NT2/D1 (cell line): ENCODE data around the gene IGF2R.

Source experiments
- DNase-seq: peaks from one replicate; pipeline ENCODE4 v3.0.0-alpha.2; 2011; ENCODE audit warnings: low read depth, low spot score
- H3K27me3 ChIP-seq: 2 replicates; pipeline ENCODE4 v1.6.0; 2011; ENCODE audit warnings: mild to moderate bottlenecking; ENCODE audit not compliant: insufficient read length, insufficient read depth
- H3K36me3 ChIP-seq: 2 replicates; pipeline ENCODE4 v1.6.1; 2011; ENCODE audit warnings: mild to moderate bottlenecking, low read length, mixed read lengths; ENCODE audit not compliant: insufficient read depth, insufficient read length
- H3K4me1 ChIP-seq: 2 replicates; pipeline ENCODE4 v1.5.1; 2011; ENCODE audit not compliant: insufficient read depth, insufficient read length
- H3K4me3 ChIP-seq: 2 replicates; pipeline ENCODE4 v1.5.1; 2011; ENCODE audit warnings: low read depth; ENCODE audit not compliant: insufficient read length
- H3K9ac ChIP-seq: 2 replicates; pipeline ENCODE4 v1.6.0; 2011; ENCODE audit warnings: low read depth; ENCODE audit not compliant: insufficient read length
- H3K9me3 ChIP-seq: 2 replicates; pipeline ENCODE4 v1.5.1; 2011; ENCODE audit warnings: mild to moderate bottlenecking, low read length; ENCODE audit not compliant: insufficient read depth
- SUZ12 ChIP-seq: IDR thresholded peaks from 2 replicates; pipeline ENCODE4 v1.6.1; 2011; ENCODE audit not compliant: insufficient read length, insufficient read depth; ENCODE audit errors: extremely low read depth
- YY1 ChIP-seq: IDR thresholded peaks from 2 replicates; pipeline ENCODE4 v1.6.1; 2011; ENCODE audit not compliant: insufficient read length, insufficient read depth
- ZNF274 ChIP-seq: IDR thresholded peaks from 2 replicates; pipeline ENCODE4 v1.6.1; 2011; ENCODE audit warnings: mild to moderate bottlenecking, low read depth, low read length

The IGF2R gene

DNA sequence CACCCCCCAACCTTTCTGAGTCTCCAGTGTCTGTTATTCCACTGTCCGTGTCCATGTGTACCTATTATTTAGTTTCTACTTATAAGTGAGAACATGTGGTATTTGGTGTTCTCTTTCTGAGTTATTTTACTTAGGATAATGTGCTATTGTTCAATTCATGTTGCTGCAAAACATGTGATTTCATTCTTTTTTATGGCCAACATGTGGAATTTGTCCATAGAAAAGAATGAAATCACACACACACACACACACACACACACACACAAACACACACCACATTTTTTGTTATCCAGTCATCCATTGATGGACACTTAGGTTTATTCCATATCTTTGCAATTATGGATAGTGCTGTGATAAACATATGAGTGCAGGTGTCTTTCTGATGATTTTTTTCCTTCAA is 23.5 kb downstream of the IGF2R start:
- Histone ChIP-seq H3K4me1 (peaks cover 12% of the 10 kb centered on the region), H3K27me3 (no peaks in the 10 kb centered on the region), H3K9ac (no peak overlapping the region), H3K9me3 (peaks cover 7% of the 10 kb centered on the region; the same call in 1 of the 2 replicates), H3K4me3 (no peak overlapping the region), H3K36me3 (peaks cover 14% of the 10 kb centered on the region)
- TF ChIP-seq YY1 (no peak), ZNF274 (no peak), SUZ12 (no peak)
- DNase-seq, result no peak

DNA sequence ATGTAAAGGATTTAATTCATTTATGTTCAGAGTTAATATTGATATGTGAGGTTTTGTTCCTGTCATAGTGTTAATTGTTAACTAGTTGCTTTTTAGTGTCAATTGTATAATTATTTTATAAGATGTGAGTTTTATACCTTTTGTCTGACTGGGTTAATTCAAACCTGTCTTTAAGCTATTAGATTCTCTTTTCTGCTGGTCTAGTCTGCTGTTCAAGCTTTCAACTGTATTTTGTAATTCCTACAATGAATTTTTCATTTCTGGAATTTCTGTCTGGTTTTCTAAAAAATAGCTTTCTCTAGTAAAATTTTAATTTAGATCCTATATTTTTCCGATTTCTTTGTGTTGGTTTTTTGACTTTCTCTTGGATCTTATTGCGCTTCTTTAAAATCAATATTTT is 26.5 kb downstream of the IGF2R start:
- Histone ChIP-seq H3K9ac (no peak overlapping the region), H3K27me3 (no peaks in the 10 kb centered on the region), H3K36me3 (peaks cover 25% of the 10 kb centered on the region), H3K9me3 (no peaks in the 10 kb centered on the region), H3K4me3 (no peak overlapping the region), H3K4me1 (peaks cover 12% of the 10 kb centered on the region)
- TF ChIP-seq ZNF274 (no peak), SUZ12 (no peak), YY1 (no peak)
- no peak for DNase-seq

DNA sequence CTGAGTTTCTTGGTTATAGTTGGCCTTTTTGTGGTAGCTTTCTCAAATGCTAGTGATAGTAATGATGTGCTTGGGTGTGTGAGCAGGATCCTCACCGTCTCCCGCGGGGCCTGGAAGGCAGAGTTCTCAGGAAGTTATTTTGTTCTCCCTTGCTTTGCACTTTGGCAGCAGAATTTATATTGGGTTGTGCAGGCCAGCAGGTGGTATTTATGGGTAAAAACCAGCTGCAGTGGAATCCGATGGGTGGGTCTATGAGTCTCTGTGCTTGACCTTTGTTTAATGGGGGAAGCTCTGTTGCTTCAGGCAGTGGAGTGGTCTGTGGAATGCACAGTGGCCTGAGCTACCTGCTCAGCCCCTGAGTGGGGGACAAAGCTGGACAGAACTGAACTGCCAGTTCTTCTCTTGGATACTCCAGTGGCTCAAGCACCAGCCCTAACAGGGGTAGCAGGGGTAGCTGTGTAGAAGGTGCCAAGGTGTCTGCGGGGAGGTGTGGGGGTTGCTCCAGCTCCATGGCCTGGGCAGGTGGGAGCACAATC is 27.3 kb downstream of the IGF2R start:
- Histone ChIP-seq H3K4me3 (no peak overlapping the region), H3K4me1 (peaks cover 12% of the 10 kb centered on the region), H3K36me3 (peaks cover 25% of the 10 kb centered on the region), H3K9me3 (no peaks in the 10 kb centered on the region), H3K27me3 (no peaks in the 10 kb centered on the region), H3K9ac (no peak overlapping the region)
- no peak for DNase-seq
- TF ChIP-seq ZNF274, result no peak
- TF ChIP-seq YY1, result no peak
- TF ChIP-seq SUZ12, result no peak

DNA sequence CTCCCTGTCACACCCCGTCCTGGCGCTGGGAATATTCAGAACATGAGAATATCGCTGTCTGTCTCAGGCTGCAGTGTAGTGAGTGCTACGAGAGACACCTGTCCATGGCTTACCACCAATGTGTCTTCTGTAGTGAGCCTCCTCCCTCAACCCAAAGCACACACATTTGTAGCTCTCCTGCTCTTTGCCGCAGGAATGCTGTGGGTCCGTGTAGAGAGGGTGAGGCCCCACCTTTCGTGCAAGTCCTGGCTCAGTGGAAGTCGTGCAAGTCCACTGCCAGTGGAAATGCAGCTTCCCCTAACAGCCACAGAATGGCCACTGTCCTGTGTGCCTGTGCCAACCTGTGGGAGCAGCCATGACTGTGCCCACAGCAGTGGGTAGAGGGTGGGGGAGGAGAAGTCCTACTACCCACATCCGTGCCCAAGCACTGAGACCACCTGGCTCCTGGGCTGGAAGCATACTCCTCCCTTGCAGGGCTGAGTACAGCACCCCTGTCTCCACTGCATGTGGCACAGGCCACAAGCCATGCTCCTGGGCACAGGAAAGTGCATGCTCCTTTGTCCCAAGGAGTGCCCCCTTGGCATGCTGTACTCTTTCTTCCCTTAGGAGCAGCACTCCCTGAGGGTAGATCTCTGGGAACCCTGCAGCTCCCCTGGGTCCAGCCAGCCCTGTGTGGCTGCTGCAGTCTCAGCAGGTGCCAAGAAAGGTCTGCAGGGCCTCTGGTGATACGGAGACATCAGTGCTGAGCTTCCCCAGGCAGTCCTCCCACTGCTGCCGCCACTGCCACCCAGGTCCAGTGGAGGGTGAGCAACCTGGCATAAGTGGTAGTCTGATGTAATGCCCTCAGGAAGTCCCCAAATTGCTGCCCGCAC is 28.0 kb downstream of the IGF2R start:
- H3K36me3 ChIP-seq, result peaks cover 20% of the 10 kb centered on the region

DNA sequence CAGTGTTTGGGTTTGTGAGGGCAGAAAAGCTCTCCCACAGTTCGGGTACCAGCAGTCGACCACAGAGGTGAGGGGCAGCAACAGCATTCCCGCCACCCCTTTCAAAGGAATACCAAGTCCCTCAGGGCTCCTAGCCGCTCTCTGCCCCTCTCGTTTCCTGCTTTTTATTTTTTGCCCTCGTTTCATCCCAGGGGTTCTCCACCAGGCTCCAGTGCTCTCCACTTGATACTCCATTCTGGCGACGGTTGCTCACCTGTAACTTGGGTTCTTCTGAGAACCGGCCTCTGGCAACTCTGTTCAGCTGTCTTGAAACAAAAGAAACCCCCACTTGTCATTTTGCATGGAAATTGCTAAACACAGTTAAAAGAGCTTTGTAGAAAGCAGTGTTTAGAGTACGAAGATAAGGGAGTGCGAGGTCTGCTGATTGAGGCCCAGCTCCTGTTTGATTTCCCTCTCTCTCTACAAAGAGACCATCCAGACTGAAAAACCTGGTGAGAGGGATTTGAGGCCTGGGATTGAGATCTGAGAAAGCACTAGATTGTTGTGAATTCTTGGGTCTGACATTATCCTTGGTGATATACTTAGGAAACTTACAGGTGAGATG is 28.7 kb downstream of the IGF2R start:
- no peak overlapping the region for H3K9ac ChIP-seq
- no peak for DNase-seq
- no peak for TF ChIP-seq YY1
- no peak for TF ChIP-seq ZNF274
- no peak for TF ChIP-seq SUZ12

More for the DNA sequence above, 28.0 kb downstream of the IGF2R start:
- Histone ChIP-seq H3K4me1 (peaks cover 12% of the 10 kb centered on the region), H3K27me3 (no peaks in the 10 kb centered on the region), H3K9ac (no peak overlapping the region), H3K9me3 (no peaks in the 10 kb centered on the region), H3K4me3 (no peak overlapping the region)
- TF ChIP-seq SUZ12 (no peak), YY1 (no peak), ZNF274 (no peak)
- no peak for DNase-seq

DNA sequence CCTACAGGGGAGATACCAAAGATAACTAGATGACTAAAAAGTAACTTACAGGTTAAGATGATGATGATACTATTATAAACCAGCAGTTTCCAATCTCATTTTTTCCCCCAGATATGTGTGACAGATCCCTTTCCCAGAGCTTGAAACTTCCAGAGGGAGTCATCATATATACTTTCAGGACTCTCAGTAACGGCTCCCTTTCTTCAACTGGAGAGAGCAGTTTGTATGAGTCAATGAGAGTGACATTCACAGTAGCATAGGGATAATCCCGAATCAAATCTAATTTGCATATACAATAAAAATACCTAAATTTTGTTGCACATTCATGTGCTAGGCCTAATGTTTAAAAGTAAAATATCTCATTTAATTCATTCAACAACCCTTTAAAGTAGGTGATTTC is 29.7 kb downstream of the IGF2R start:
- H3K9me3 ChIP-seq, result no peaks in the 10 kb centered on the region
- no peak for DNase-seq
- H3K4me3 ChIP-seq, result no peak overlapping the region
- TF ChIP-seq SUZ12, result no peak
- no peak for TF ChIP-seq YY1
- H3K36me3 ChIP-seq, result peaks cover 20% of the 10 kb centered on the region
- no peaks in the 10 kb centered on the region for H3K27me3 ChIP-seq
- H3K9ac ChIP-seq, result no peak overlapping the region
- peaks cover 12% of the 10 kb centered on the region for H3K4me1 ChIP-seq

More for the DNA sequence above, 28.7 kb downstream of the IGF2R start:
- Histone ChIP-seq H3K9me3 (no peaks in the 10 kb centered on the region), H3K27me3 (no peaks in the 10 kb centered on the region), H3K4me1 (peaks cover 12% of the 10 kb centered on the region), H3K4me3 (no peak overlapping the region), H3K36me3 (peaks cover 17% of the 10 kb centered on the region)

DNA sequence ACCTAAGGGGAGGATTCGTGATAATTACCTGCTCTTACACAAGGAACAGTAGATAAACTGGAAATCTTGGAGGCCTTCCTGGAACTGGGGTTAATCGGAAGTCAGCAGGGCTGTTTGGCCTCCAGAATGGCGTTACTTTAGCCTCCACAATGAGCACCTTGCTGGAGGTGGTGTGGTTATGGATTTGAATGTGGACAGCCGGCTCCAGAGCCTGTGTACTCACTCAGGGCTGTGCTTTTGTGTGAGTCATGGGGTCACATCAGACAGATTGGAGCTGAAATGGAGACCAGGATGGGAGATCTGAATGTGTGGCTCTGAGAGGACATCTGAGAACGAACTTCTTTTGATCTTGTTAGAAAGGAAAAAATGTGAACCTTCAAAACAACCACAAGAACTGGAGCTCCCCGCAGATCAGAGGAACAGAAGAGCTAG is 30.4 kb downstream of the IGF2R start:
- no peak overlapping the region for H3K4me3 ChIP-seq
- DNase-seq, result no peak
- peaks cover 12% of the 10 kb centered on the region for H3K4me1 ChIP-seq
- TF ChIP-seq YY1 (no peak), SUZ12 (no peak), ZNF274 (no peak)
- H3K27me3 ChIP-seq, result no peaks in the 10 kb centered on the region
- no peaks in the 10 kb centered on the region for H3K9me3 ChIP-seq
- peaks cover 20% of the 10 kb centered on the region for H3K36me3 ChIP-seq
- H3K9ac ChIP-seq, result no peak overlapping the region
